ENCODE data around the gene ABHD18.
"Not testable (repeated sequence)": the region's sequence is repeated elsewhere in the genome, so short reads cannot be mapped to it uniquely, and the experiment has no call there.

Gene ABHD18

DNA sequence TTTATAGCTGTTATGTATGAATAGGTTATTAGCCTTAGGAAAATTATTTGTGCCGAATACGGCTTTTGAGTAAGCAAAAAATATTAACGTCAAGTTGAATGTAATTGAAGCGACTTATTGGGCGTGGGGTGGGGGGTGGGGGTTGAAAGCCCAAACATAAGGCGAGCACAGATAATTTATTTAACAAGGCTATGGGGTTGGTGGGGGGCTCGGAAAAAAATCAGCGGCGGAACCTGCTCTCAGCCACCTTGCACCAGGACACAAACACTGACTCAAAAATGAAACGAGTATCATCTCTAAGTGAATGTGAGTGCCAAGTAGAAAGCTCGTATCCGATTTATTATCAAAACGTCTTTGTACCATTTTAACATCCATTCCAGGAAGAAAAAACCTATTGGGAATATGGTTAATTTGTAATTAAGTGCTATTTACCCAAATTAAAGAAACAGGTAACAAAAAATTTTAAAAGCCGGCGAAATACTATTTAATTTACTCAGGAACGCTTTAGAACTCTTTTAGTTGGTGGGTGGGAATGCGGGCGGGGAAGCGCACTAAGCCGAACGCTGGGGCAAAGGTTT is 95.0 kb downstream of the ABHD18 start:
- Histone ChIP-seq H3K27ac (peak overlapping the region; percentile 84), H3K4me3 (ENCODE audit: low read depth, low read length) (peak overlapping the region; percentile 82), H3K27me3 (replicated peaks) (no peaks in the 10 kb centered on the region), H3K36me3 (replicated peaks) (no peaks in the 10 kb centered on the region)
- in situ Hi-C loops (cut with HindIII; ENCODE audit: low pct_ligation_motif_present, low sequenced_read_pairs) = no loop called here
- DNase-seq = no peak
- TF ChIP-seq, protein P1, sequence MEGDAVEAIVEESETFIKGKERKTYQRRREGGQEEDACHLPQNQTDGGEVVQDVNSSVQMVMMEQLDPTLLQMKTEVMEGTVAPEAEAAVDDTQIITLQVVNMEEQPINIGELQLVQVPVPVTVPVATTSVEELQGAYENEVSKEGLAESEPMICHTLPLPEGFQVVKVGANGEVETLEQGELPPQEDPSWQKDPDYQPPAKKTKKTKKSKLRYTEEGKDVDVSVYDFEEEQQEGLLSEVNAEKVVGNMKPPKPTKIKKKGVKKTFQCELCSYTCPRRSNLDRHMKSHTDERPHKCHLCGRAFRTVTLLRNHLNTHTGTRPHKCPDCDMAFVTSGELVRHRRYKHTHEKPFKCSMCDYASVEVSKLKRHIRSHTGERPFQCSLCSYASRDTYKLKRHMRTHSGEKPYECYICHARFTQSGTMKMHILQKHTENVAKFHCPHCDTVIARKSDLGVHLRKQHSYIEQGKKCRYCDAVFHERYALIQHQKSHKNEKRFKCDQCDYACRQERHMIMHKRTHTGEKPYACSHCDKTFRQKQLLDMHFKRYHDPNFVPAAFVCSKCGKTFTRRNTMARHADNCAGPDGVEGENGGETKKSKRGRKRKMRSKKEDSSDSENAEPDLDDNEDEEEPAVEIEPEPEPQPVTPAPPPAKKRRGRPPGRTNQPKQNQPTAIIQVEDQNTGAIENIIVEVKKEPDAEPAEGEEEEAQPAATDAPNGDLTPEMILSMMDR (IDR thresholded peaks at IDR 0.05; ENCODE audit: low read depth, low read length, missing control alignments) = no peak

DNA sequence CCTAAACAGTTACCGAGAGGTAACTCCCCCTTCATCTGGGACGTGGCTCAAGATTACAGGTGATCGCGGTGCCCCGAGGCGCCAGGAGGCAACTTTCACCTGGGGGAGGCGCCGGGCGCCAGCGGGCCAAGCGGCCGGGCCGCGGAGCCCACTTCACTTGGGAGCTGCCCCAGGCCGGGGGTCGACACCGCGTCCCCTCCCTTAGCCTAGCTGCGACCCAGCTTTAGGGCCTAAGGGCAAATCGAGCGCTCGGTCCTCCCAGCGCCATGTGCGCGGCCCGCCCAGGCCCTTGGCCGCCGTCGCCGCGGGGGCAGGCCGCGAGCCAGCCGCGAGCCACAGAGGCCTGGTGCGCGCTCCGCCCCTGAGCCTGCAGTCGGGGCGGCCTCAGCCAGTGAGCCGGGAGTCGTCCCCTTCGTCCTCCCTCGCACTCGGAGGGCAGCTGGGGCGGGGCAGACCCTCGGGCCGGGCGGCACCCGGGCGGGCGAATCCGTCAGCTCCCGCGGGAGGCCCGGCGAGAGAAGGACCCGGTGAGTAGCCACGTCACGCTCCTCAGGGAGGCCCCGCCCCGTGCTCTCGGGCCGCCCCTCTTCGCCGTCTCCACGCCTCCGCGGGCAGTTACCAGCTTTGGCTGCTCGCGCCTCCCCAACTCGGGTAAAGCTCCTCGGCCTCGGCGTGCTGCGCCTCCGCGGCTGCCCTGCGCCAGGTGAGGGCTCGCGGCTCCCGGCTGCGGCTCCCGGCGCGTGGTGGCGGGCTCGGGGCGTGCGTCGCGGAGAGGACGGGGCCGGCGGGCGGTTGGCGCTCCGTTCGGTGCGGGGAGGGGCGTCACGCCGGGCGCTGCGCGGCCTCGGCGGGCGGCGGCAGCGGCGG is 95.7 kb downstream of the ABHD18 start, which contains the start of gene LARP1B:
TSS of gene LARP1B (plus strand) at position 614 of the 867 bp plus-strand sequence. CDS start 13,640 bp downstream, outside the sequence.
- in situ Hi-C loops (cut with HindIII; ENCODE audit: low pct_ligation_motif_present, low sequenced_read_pairs) = no loop called here
- H3K36me3 ChIP-seq (replicated peaks) = no peaks in the 10 kb centered on the region
- H3K27me3 ChIP-seq (replicated peaks) = no peaks in the 10 kb centered on the region
- H3K4me3 ChIP-seq (ENCODE audit: low read depth, low read length) = peak within 1 kb of the TSS; percentile 82
- peak within 1 kb of the TSS; percentile 84 for H3K27ac ChIP-seq
- TF ChIP-seq, protein P1 (IDR thresholded peaks at IDR 0.05; ENCODE audit: low read depth, low read length, missing control alignments) = no peak
- peak; percentile 93 for DNase-seq

DNA sequence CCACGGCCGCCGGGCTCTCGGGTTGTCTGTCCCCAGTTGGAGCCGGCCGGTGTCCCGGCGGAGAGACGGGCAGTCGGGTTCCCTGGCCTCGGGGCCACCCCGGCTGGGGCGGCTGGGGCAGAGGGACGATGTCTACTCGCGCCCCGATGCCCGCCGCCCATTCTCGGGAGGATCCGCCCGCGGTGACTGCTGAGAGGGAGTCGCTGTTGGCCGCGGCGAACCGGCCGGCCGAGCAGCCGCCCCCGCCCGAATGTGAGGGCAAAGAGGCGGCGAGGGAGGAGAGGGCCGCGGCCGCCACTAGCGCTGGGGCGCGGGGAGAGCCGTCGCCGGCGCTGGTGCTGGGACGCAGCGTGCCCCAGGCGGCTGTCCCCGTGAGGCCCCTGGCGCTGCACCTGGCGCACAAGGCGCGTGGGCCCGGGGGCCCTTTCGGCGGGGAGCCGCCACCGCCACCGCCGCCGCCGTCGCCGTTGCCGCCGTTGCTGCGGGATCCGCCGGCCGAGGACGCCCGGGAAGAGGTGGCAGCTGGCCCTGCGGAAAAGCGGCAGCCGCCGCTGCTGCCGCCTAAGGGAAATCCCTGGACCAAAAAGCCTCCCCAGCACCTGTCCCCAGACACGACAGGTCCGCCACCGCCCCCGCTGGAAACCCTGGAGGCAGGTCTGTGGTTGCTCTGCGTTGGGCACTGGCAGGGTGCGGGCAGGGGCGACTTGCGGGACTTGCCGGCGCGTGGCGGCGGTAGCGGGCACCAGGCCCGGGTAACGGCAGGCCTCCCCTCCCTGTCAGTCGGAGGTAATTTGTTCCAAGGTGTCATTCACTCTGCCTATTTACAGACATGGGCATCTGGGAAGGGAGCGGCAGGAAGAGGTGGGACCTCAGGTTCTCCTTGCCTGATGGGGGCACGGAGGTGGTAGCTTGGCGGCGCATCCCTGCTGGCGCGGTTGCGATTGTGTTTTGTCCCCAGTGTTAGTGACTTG is 96.6 kb downstream of the ABHD18 start:
- Histone ChIP-seq H3K36me3 (replicated peaks) (no peaks in the 10 kb centered on the region), H3K4me3 (ENCODE audit: low read depth, low read length) (peak overlapping the region; percentile 82), H3K27me3 (replicated peaks) (no peaks in the 10 kb centered on the region), H3K27ac (peak overlapping the region; percentile 84)
- TF ChIP-seq, protein P1 (IDR thresholded peaks at IDR 0.05; ENCODE audit: low read depth, low read length, missing control alignments) = peak; percentile 21
- in situ Hi-C loops (cut with HindIII; ENCODE audit: low pct_ligation_motif_present, low sequenced_read_pairs) = no loop called here
- peak; percentile 24 for DNase-seq

- H3K27ac ChIP-seq; in situ Hi-C loops (cut with HindIII; ENCODE audit: low pct_ligation_motif_present, low sequenced_read_pairs); H3K36me3 ChIP-seq (replicated peaks); H3K27me3 ChIP-seq (replicated peaks); H3K4me3 ChIP-seq (ENCODE audit: low read depth, low read length); DNase-seq: not testable (repeated sequence)
Observed at GRCh38 chr4:128066453-128066820, 101.2 kb downstream of the ABHD18 start.

GRCh38 chr4:128068918-128069317 is 103.7 kb downstream of the ABHD18 start:
- Histone ChIP-seq H3K4me3 (ENCODE audit: low read depth, low read length) (no peak overlapping the region), H3K27ac (no peak overlapping the region), H3K36me3 (replicated peaks) (no peaks in the 10 kb centered on the region), H3K27me3 (replicated peaks) (no peaks in the 10 kb centered on the region)
- peak; percentile 20 for DNase-seq
- TF ChIP-seq, protein P1 (IDR thresholded peaks at IDR 0.05; ENCODE audit: low read depth, low read length, missing control alignments) = peak; percentile 63
- in situ Hi-C loops (cut with HindIII; ENCODE audit: low pct_ligation_motif_present, low sequenced_read_pairs) = no loop called here
